Psoas muscle (tissue), 8 donors: ENCODE measurements around the gene TFDP1. TPM values are rescaled to one million over a fixed set of nuclear protein-coding genes. Genes with fewer than 3 reads are reported as not detected.
A peak's percentile ranks its signal among the peaks of the same experiment; 100 is the strongest.

Experiments
- ATAC-seq, 4 donors: fragments of 200-7000 bp; cut with Tn5 transposase; one replicate each; pipeline ENCODE4 v1.9.1; 2020; ENCODE audit warnings: moderate library complexity in 3 of 4, mild to moderate bottlenecking in 2 of 4
- DNase-seq, 2 donors: peaks; one replicate each; pipeline ENCODE4 v3.0.0-alpha.2; 2020
- H3K27ac ChIP-seq: fragments of 200-600 bp; one replicate; pipeline ENCODE4 v1.8.0; 2022
- H3K27me3 ChIP-seq, 3 donors: fragments of 200-600 bp in 1 of 3; one replicate each; pipeline versions ENCODE4 v1.6.1 to v1.8.0; 2013 to 2022; ENCODE audit warnings: low read length in 2 of 3, mild to moderate bottlenecking in 2 of 3, moderate library complexity in 1 of 3; ENCODE audit not compliant: insufficient read depth in 3 of 3
- H3K36me3 ChIP-seq, 2 donors: fragments of 200-600 bp in 1 of 2; one replicate each; pipeline versions ENCODE4 v1.6.1 to v1.8.0; 2013 to 2022; ENCODE audit warnings: low read depth in 1 of 2, mild to moderate bottlenecking in 1 of 2, moderate library complexity in 1 of 2; ENCODE audit not compliant: insufficient read depth in 1 of 2
- H3K4me1 ChIP-seq: fragments of 200-600 bp; one replicate; pipeline ENCODE4 v1.8.0; 2022
- H3K4me3 ChIP-seq: fragments of 200-600 bp; one replicate; pipeline ENCODE4 v1.8.0; 2022; ENCODE audit warnings: mild to moderate bottlenecking
- H3K9me3 ChIP-seq: fragments of 200-600 bp; one replicate; pipeline ENCODE4 v1.8.0; 2022
- WGBS, 3 donors: extraction: QIAGEN DNeasy Blood & Tissue Kit; methylation state at CpG; one replicate each; pipeline versions ENCODE4 v1.1.6 to v1.1.7; 2013; 5-methylcytosine and 5-hydroxymethylcytosine counted together
- intact Hi-C, 2 donors: fragments of 100-400 bp; cut with DNase I; formaldehyde crosslinking; loops; one replicate each; pipeline versions ENCODE4 v1.11.0 to v1.14.2; 2022
- polyA plus RNA-seq, 3 donors: library from polyadenylated mRNA; stranded (reverse); fragments of 200-250 nt; gene quantifications; one replicate each; pipeline ENCODE4 v1.2.3, GENCODE V29; 2013
- total RNA-seq, 4 donors: library from RNA; stranded (reverse); fragmentation: NEBNext Ultra II Directional in 2 of 4; extraction: Animal tissue kit (Norgen Biotek cat#: 25700) in 2 of 4; gene quantifications; one replicate each; pipeline versions ENCODE4 v1.2.1 to v1.2.4, GENCODE V29; 2021 to 2023
- TF ChIP-seq, protein P1 (sequence below): fragments of 200-600 bp; IDR thresholded peaks from one replicate; pipeline ENCODE4 v1.8.0; 2022; ENCODE audit warnings: antibody characterized with exemption
- donor health status: healthy with polysubstance abuse.
- donor health status: DM: no; HTN: no; CAD: no; lungs with moderate emphysema.
- donor health status: Bipolar disorder and iron deficiency.
- donor health status: healthy.
- donor health status: DM: yes; HTN: yes; CAD: no.
- donor health status: DM: no; HTN: no; CAD: no.
- donor health status: DM: no; HTN: no; CAD: no.
- donor health status: DM: yes; HTN: yes; CAD: no.

Gene TFDP1
- total and polyA plus RNA-seq, 7 donors, result 18.8 to 40.2 (median 31.4) TPM

DNA sequence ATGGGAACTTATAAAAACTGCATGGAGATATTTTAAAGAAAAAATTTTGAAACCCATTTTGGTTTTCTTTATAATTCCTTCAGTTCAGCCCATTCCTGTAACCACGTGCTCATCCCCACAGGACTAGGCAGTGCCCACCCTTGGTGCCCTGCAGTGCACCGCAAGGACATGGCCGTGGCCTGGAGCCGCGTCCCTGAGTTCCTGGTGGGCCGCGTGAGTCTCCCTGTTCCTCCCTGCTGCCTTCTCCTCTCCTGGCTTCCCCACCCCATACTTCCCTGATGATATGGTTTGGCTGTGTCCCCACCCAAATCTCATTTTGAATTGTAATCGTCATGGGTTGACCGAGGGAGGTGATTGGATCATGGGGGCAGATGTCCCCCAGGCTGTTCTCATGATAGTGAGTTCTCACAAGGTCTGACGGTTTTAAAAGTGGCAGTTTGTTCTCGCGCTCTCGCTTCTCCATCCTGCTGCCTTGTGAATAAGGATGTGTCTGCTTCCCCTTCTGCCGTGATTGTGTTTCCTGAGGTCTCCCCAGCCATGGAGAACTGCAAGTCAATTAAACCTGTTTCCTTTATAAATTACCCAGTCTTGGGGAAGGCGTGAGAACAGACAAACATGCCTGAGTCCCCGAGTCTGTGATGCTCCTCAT is 31.6 kb upstream of the TFDP1 start:
- intact Hi-C loops, result no loop called here
- 74 to 79% (median 76%) methylated on average over 16 of the region's 16 CpGs for WGBS, 3 donors
- DNase-seq (no peak), ATAC-seq (no peak)
- Histone ChIP-seq H3K9me3 (no peaks in the 10 kb centered on the region), H3K27ac (no peak overlapping the region), H3K4me3 (no peak overlapping the region), H3K36me3 (peaks cover 0 to 38% of the 10 kb centered on the region in 2 donors), H3K4me1 (no peaks in the 10 kb centered on the region), H3K27me3 (no peaks in the 10 kb centered on the region)
- TF ChIP-seq, protein P1, sequence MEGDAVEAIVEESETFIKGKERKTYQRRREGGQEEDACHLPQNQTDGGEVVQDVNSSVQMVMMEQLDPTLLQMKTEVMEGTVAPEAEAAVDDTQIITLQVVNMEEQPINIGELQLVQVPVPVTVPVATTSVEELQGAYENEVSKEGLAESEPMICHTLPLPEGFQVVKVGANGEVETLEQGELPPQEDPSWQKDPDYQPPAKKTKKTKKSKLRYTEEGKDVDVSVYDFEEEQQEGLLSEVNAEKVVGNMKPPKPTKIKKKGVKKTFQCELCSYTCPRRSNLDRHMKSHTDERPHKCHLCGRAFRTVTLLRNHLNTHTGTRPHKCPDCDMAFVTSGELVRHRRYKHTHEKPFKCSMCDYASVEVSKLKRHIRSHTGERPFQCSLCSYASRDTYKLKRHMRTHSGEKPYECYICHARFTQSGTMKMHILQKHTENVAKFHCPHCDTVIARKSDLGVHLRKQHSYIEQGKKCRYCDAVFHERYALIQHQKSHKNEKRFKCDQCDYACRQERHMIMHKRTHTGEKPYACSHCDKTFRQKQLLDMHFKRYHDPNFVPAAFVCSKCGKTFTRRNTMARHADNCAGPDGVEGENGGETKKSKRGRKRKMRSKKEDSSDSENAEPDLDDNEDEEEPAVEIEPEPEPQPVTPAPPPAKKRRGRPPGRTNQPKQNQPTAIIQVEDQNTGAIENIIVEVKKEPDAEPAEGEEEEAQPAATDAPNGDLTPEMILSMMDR, result no peak

DNA sequence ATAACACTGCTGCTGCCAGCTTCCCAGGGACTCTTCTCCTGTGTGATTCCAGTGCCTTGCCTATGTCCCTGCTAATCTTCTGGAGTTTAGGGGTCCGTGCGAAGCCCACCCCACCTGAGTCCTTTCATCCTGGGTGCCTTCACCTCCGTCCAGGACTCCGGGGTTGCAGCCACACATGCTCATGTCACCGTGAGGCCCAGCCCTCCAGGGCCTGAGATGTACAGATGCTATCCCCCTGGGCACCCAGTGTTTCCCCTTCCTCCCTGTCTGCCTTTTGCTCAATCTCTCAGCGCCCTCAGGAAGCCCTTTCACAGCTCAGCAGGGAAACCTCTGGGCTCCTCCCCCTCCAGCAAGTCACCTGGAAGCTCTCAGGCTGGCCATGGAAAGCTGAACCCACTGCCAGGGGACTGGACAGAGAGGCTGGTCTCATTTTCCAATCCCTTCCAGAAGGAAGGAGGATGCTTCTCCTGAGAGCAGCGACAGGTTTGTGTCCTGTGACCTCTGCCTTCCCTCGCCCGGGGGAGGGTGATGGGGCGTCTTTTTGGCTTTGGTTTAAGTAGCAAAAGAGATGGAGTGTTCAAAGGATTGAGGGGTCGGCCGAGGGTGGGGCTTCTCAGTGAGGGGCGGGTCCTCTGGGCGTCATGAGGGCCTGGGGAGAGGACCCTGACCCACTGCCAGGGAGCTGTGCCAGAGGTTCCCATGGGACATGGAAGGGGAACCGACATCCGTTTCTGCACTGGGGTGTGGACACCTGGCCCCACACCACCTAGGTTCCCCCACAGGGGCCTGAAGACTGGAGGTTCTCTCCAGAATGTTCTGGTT is 30.8 kb upstream of the TFDP1 start:
- Histone ChIP-seq H3K27ac (no peak overlapping the region), H3K36me3 (peaks cover 0 to 32% of the 10 kb centered on the region in 2 donors), H3K4me3 (no peak overlapping the region), H3K4me1 (no peaks in the 10 kb centered on the region), H3K27me3 (no peaks in the 10 kb centered on the region), H3K9me3 (no peaks in the 10 kb centered on the region)
- 80 to 85% (median 84%) methylated on average over 16 of the region's 16 CpGs for WGBS, 3 donors
- intact Hi-C loops, result no loop called here
- DNase-seq (no peak), ATAC-seq (no peak)
- TF ChIP-seq, protein P1, result no peak

DNA sequence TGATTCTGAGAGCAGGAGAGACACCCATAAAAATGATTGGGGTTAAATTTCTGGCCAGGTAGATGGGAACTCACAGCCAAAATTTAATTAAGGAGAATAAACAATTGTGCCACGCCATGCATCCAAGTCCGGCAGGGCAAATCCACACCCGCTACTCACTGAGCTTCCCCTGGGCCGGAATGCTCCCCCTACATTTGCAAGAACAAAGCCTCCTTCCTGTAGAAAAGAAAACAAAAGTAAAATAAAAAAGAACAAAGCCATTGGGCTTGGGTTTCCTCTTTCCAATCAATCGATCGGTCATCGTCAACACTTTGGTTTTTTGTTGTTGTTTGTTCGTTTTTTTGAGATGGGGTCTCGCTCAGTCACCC is 30.2 kb upstream of the TFDP1 start:
- no peaks in the 10 kb centered on the region for H3K27me3 ChIP-seq
- TF ChIP-seq, protein P1, result no peak
- DNase-seq (no peak), ATAC-seq (no peak)
- H3K4me1 ChIP-seq, result no peaks in the 10 kb centered on the region
- WGBS, 3 donors, result 80 to 85% (median 81%) methylated on average over 9 of the region's 9 CpGs
- intact Hi-C loops, result no loop called here
- peaks cover 0 to 27% of the 10 kb centered on the region in 2 donors for H3K36me3 ChIP-seq
- H3K9me3 ChIP-seq, result no peaks in the 10 kb centered on the region
- H3K27ac ChIP-seq, result no peak overlapping the region
- H3K4me3 ChIP-seq, result no peak overlapping the region

DNA sequence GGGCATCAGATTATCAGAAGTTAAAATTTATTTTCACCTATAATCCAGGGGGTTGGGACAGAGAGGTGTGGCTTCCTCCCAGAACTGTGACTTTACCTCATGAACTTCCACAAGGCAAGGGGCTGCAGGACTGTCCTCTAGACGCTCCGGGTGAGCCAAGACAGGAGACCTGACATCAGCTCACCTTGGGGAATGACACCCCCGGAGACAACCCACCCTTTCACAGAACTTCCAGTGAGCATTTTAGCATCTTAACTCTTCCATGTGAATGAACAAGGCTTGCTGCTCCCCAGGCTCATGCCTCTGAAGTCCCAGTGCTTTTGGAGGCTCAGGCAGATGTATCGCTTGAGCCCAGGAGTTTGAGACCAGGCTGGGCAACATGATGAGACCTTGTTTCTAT is 29.4 kb upstream of the TFDP1 start:
- TF ChIP-seq, protein P1, result no peak
- no peak for ATAC-seq
- intact Hi-C loops, result no loop called here
- H3K27ac ChIP-seq, result no peak overlapping the region
- no peak overlapping the region for H3K4me3 ChIP-seq
- H3K9me3 ChIP-seq, result no peaks in the 10 kb centered on the region
- H3K36me3 ChIP-seq, result peaks cover 0 to 23% of the 10 kb centered on the region in 2 donors
- DNase-seq, result peak in 1 of 2 donors; percentile 8
- 79 to 95% (median 94%) methylated on average over 4 of the region's 4 CpGs for WGBS, 3 donors
- no peaks in the 10 kb centered on the region for H3K4me1 ChIP-seq
- H3K27me3 ChIP-seq, result peaks cover 0 to 2% (median 0%) of the 10 kb centered on the region in 3 donors
